ENCODE data around the gene USP9X. TPM values are rescaled to one million over a fixed set of nuclear protein-coding genes. Genes with fewer than 3 reads are reported as not detected.
"Not testable (repeated sequence)": the region's sequence is repeated elsewhere in the genome, so short reads cannot be mapped to it uniquely, and the experiment has no call there.

Gene USP9X
- total and polyA plus RNA-seq, 12 donors = 12.6 to 143 (median 86.7) TPM

DNA sequence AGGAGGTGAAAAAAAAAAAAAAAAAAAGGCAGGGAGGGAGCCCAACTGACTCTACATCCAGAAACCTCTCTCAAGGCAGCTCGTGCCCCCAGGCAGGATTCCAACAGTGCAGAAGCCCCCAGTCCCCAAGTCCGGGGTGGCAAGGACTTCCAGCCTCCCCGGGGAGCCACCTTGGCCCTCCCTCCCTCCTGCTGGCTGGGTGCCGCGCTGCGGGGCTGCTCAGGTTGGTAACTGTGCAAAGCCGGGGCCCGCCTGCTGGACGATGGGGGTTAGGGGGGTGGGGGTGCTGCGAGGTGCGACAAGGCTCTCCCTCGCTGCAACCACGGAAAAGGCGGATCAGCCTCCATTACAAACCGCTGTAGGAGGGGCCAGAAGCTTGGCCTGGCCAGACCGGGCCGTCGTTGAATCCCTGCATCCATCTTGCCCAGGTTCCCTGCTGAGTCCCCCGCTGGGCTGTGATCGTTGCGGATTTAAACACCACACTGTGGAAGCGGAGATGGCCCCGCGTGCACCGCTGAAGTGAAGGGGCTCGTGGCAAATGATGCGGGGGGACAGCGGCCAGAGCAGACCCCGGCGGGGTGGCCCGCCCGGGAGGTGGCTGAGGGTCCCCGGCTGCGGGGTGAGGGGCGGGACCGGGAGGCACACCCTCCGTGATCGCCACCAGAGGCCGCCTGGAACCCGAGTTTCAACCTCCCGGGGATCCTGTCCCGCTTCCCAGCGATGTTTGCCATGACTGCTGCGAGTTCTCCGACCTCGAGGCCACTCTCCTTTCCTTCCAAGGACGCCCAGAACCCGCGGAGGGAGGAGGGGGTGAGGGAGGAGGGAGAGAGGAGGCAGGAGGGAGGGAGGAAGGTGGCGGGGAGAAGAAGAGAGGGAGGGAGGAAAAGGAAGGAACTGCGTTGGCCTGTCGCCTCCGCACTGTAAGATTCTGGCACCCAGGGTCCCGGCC is 190.7 kb downstream of the USP9X start:
- TF ChIP-seq, protein P1, sequence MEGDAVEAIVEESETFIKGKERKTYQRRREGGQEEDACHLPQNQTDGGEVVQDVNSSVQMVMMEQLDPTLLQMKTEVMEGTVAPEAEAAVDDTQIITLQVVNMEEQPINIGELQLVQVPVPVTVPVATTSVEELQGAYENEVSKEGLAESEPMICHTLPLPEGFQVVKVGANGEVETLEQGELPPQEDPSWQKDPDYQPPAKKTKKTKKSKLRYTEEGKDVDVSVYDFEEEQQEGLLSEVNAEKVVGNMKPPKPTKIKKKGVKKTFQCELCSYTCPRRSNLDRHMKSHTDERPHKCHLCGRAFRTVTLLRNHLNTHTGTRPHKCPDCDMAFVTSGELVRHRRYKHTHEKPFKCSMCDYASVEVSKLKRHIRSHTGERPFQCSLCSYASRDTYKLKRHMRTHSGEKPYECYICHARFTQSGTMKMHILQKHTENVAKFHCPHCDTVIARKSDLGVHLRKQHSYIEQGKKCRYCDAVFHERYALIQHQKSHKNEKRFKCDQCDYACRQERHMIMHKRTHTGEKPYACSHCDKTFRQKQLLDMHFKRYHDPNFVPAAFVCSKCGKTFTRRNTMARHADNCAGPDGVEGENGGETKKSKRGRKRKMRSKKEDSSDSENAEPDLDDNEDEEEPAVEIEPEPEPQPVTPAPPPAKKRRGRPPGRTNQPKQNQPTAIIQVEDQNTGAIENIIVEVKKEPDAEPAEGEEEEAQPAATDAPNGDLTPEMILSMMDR (IDR thresholded peaks at IDR 0.05) = peak in 5 of 6 experiments; percentile 8 to 58 (median 53)
- TF ChIP-seq POLR2A (IDR thresholded peaks at IDR 0.05) = no peak
- DNase-seq = peak; percentile 82 to 90 (median 85)
- Histone ChIP-seq H3K4me1 (replicated peaks in 1 of 2) (peaks cover 7 to 13% of the 10 kb centered on the region in 2 donors), H3K4me3 (peak overlapping the region in 3 of 4 donors; percentile 25 to 73 (median 27)), H3K36me3 (replicated peaks in 1 of 2) (no peaks in the 10 kb centered on the region), H3K27me3 (no peaks in the 10 kb centered on the region), H3K9me3 (replicated peaks in 1 of 3) (no peaks in the 10 kb centered on the region), H3K27ac (peak overlapping the region in 4 of 5 donors; percentile 17 to 85 (median 40))
- intact Hi-C loops (cut with DNase I) = no loop called here
- 0 to 4% (median 1%) methylated on average over 4 to 53 of the region's 54 CpGs for WGBS, 4 donors

DNA sequence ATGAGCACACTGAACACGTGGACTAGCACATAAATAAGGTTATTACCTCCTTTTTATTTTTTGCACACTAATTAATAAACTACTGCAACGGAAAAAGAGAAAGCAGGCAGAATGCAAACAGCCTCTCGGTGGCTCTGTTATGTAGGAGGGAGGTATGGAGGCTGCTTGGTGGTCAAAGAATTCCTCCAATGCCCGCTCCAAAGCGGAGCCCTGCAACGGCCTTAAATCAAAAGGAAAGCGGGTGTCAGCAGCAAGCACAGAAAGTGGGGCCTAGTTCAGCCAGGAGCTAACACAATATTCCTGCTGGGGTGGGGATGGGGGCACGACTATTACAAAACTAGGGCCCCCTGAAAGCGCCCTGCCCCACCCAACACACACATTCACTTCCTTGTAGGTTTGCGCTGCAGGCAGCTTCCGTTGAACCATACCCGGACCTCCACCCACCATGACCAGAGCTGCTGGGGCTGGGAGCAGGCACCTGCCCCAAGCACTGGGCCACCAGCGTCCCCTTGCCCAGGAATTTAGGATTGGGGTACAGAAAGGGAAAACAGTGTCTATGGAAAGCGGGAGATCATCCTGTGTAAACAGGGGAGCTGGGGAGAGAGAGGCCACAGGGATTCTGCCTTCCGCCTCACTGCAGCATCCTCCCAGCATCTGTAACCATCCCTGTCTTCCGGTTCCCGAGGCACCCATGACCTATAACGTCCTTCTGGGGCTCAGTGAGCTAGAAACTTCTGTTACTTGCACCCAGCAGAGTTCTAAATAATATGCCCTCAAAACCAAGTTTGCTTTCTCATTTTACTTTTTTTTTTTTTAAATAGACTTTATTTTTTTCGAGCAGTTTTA is 191.6 kb downstream of the USP9X start:
- H3K27me3 ChIP-seq = no peaks in the 10 kb centered on the region
- no peaks in the 10 kb centered on the region for H3K9me3 ChIP-seq (replicated peaks in 1 of 3)
- intact Hi-C loops (cut with DNase I) = no loop called here
- no peak for DNase-seq
- TF ChIP-seq, protein P1 (IDR thresholded peaks at IDR 0.05) = no peak
- TF ChIP-seq POLR2A (IDR thresholded peaks at IDR 0.05) = no peak
- H3K36me3 ChIP-seq (replicated peaks in 1 of 2) = no peaks in the 10 kb centered on the region
- H3K4me3 ChIP-seq = peak overlapping the region in 2 of 4 donors; percentile 27 to 73
- WGBS, 4 donors = 23 to 48% (median 27%) methylated on average over 12 to 19 of the region's 19 CpGs
- H3K4me1 ChIP-seq (replicated peaks in 1 of 2) = peaks cover 7 to 13% of the 10 kb centered on the region in 2 donors
- peak overlapping the region in 3 of 5 donors; percentile 20 to 85 (median 61) for H3K27ac ChIP-seq

DNA sequence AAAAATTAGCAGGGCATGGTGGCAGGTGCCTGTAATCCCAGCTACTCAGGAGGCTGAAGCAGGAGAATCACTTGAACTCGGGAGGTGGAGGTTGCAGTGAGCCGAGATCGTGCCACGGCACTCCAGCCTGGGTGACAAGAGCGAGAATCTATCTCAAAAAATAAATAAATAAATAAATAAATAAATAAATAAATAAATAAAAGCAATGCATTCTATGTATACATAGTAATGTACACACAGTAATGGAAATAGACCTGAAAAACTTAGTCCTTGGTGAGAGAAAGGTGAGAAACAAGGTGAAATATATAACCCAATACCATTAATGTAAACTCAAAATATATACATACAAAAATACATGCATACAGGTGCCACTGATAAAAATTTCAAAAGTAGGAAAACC is 197.1 kb downstream of the USP9X start:
- H3K27me3 ChIP-seq; H3K9me3 ChIP-seq (replicated peaks in 1 of 3); H3K27ac ChIP-seq; H3K4me1 ChIP-seq (replicated peaks in 1 of 2); intact Hi-C loops (cut with DNase I); H3K4me3 ChIP-seq; DNase-seq; H3K36me3 ChIP-seq (replicated peaks in 1 of 2): not testable (repeated sequence)
- 93 to 100% (median 96%) methylated on average over 5 of the region's 5 CpGs for WGBS, 4 donors

DNA sequence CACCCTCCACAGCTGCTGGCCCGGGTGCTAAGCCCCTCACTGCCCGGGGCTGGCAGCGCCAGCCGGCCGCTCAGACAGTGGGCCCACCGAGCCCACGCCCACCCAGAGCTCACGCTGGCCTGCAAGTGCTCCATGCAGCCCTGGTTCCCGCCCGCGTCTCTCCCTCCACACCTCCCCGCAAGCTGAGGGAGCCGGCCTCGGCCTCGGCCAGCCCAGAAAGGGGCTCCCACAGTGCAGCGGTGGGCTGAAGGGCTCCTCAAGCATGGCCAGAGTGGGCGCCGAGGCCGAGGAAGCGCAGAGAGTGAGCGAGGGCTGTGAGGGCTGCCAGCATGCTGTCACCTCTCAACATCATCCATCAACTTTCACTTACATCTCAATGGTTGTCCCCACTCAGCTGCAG is 200.7 kb downstream of the USP9X start:
- H3K9me3 ChIP-seq (replicated peaks in 1 of 3); H3K4me3 ChIP-seq; DNase-seq; H3K27me3 ChIP-seq; H3K27ac ChIP-seq; H3K36me3 ChIP-seq (replicated peaks in 1 of 2); intact Hi-C loops (cut with DNase I); H3K4me1 ChIP-seq (replicated peaks in 1 of 2): not testable (repeated sequence)
- 94 to 97% (median 97%) methylated on average over 16 to 21 of the region's 21 CpGs; no CpG with 5 or more reads in 1 of the 4 donors for WGBS, 4 donors

Other genes starting within 250 kb of the USP9X start
- 100 to 1,000 TPM; 178 to 391 (median 213) TPM for gene DDX3X, start 248.7 kb downstream of the USP9X start, total RNA-seq
- 100 to 1,000 TPM in 1 of 3 donors, 10 to 100 TPM in 2; 59.4 to 123 (median 64.7) TPM for gene DDX3X, start 248.7 kb downstream of the USP9X start, polyA plus RNA-seq

Measured in adrenal gland (tissue), 12 donors.